Activated CD8-positive, alpha-beta T cell treated with anti-CD3 and anti-CD28 coated beads for 36 hours (primary cell): ENCODE measurements around the gene ZHX3. TPM values are rescaled to one million over a fixed set of nuclear protein-coding genes. Genes with fewer than 3 reads are reported as not detected.

ENCODE experiments used
- ATAC-seq: fragments of 200-7000 bp; cut with Tn5 transposase; one replicate; pipeline ENCODE4 v1.10.0; 2021; ENCODE audit warnings: mild to moderate bottlenecking, moderate library complexity
- CTCF ChIA-PET: fragments of 350-600 bp; sonication (Branson Sonifier 250); formaldehyde crosslinking; loops from one replicate; lab custom pipeline; 2021; ENCODE audit warnings: antibody characterized with exemption; lab: Charles Lee
- POLR2A ChIA-PET: fragments of 350-600 bp; sonication (Branson Sonifier 250); formaldehyde crosslinking; loops from one replicate; lab custom pipeline; 2021; ENCODE audit warnings: antibody characterized with exemption; lab: Charles Lee
- DNase-seq: peaks from one replicate; pipeline ENCODE4 v3.0.0-alpha.2; 2020
- H3K27ac Mint-ChIP-seq: one replicate; pipeline ENCODE4 v1.8.0; 2021; ENCODE audit warnings: mild to moderate bottlenecking, mixed read lengths
- H3K27me3 Mint-ChIP-seq: one replicate; pipeline ENCODE4 v1.8.0; 2021; ENCODE audit warnings: mixed read lengths
- H3K36me3 Mint-ChIP-seq: one replicate; pipeline ENCODE4 v1.8.0; 2021; ENCODE audit warnings: low read depth, mixed read lengths
- H3K4me1 Mint-ChIP-seq: one replicate; pipeline ENCODE4 v1.8.0; 2021; ENCODE audit warnings: low read depth, mixed read lengths
- H3K4me3 Mint-ChIP-seq: one replicate; pipeline ENCODE4 v1.8.0; 2021; ENCODE audit warnings: mild to moderate bottlenecking, moderate library complexity, mixed read lengths
- H3K9me3 Mint-ChIP-seq: one replicate; pipeline ENCODE4 v1.8.0; 2021; ENCODE audit warnings: mixed read lengths
- intact Hi-C: fragments of 100-400 bp; cut with micrococcal nuclease; formaldehyde crosslinking; loops from one replicate; pipeline ENCODE4 v1.10.0; 2022
- total RNA-seq, 2 experiments: library from RNA; stranded (reverse); gene quantifications; one replicate each; pipeline ENCODE4 v1.2.3, GENCODE V29; 2021
- TF ChIP-seq, protein P1 (sequence below): fragments of 200-600 bp; IDR thresholded peaks from one replicate; pipeline ENCODE4 v1.8.0; 2022; ENCODE audit warnings: antibody characterized with exemption, mild to moderate bottlenecking

The ZHX3 gene
- total RNA-seq, 2 experiments from 2014 or later, result 14.1 to 14.2 TPM

DNA sequence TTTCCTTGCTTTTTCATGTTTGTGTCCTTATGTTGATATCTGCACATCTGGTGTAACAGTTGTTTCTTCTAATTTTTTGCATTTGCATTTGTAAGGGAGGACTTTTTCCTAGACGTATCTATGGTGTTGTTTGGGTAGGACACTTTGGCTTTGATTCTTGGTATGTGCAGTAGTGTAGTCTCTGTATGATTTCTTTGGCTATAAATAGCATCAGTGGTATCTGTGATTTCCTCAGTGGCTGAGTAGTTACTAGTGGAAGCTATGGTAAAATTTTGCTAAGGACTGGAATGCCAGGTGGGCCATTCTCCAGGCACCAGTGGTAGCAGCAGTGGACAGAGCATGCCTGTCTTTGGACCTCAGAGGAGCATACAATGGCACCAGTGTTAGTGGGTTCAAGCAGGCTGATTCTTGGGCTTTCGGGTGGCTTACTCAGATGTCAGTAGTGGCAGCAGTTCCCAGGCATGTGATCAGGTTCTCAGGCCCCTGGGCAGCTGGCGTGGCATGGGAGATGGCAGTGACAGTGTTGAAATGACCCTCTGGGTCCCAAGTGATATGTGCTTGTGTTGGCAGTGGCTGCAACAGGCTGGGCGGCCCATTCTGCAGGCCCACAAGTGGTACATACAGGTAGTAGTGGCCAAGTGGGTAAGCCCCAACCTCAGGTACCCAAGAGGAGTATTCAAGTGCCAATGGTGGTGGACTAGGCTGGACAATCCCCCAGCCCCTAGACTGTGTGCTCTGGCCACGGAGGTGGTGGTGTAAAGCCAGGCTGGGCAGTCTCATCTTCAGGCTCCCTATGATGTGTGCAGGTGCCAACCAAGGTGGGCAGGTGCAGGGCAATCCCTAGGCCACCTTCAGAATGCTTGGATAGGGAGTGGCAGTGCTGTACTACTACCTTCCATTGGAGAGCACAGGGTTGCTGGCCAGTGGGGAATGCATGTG is 125.7 kb downstream of the ZHX3 start:
- peaks cover 10% of the 10 kb centered on the region for H3K9me3 Mint-ChIP-seq
- POLR2A ChIA-PET, result interaction anchor here (0.7 to 1.0 kb wide), 2 partner anchors 125 to 136 kb away, joined by 3 to 4 read pairs; no protein-coding TSS in a partner anchor
- H3K4me3 Mint-ChIP-seq, result no peak overlapping the region
- DNase-seq (no peak), ATAC-seq (no peak)
- no peaks in the 10 kb centered on the region for H3K27me3 Mint-ChIP-seq
- CTCF ChIA-PET, result interaction anchor here (1.7 kb wide), 1 partner anchor 19 kb away, joined by 5 read pairs; no protein-coding TSS in a partner anchor
- intact Hi-C loops, result no loop called here
- no peak overlapping the region for H3K27ac Mint-ChIP-seq
- TF ChIP-seq, protein P1, sequence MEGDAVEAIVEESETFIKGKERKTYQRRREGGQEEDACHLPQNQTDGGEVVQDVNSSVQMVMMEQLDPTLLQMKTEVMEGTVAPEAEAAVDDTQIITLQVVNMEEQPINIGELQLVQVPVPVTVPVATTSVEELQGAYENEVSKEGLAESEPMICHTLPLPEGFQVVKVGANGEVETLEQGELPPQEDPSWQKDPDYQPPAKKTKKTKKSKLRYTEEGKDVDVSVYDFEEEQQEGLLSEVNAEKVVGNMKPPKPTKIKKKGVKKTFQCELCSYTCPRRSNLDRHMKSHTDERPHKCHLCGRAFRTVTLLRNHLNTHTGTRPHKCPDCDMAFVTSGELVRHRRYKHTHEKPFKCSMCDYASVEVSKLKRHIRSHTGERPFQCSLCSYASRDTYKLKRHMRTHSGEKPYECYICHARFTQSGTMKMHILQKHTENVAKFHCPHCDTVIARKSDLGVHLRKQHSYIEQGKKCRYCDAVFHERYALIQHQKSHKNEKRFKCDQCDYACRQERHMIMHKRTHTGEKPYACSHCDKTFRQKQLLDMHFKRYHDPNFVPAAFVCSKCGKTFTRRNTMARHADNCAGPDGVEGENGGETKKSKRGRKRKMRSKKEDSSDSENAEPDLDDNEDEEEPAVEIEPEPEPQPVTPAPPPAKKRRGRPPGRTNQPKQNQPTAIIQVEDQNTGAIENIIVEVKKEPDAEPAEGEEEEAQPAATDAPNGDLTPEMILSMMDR, result no peak
- peaks cover 16% of the 10 kb centered on the region for H3K4me1 Mint-ChIP-seq
- H3K36me3 Mint-ChIP-seq, result peaks cover 18% of the 10 kb centered on the region

DNA sequence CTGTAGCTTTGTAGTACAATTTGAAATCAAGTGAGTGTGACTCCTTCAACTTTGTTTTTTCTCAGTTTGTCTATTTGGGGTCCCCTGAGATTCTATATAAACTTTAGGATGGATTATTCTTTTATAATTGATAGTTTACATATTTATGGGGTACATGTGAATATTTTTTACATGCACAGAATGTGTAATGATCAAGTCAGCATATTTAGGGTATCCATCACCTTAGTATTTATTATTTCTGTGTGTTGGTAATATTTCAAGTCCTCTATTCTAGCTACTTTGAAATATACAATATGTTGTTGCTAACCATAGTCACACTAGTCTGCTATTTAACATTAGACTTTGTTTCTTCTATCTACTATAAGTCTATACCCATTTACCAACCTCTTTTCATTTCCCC is 129.9 kb downstream of the ZHX3 start:
- intact Hi-C loops, result no loop called here
- Mint-ChIP-seq H3K27ac (no peak overlapping the region), H3K27me3 (no peaks in the 10 kb centered on the region), H3K9me3 (peaks cover 10% of the 10 kb centered on the region), H3K4me3 (no peak overlapping the region), H3K4me1 (no peaks in the 10 kb centered on the region), H3K36me3 (peaks cover 10% of the 10 kb centered on the region)
- TF ChIP-seq, protein P1, result no peak
- ATAC-seq (no peak), DNase-seq (no peak)
- CTCF ChIA-PET, result interaction anchor here (3.6 kb wide), 1 partner anchor 15 kb away, joined by 21 read pairs; no protein-coding TSS in a partner anchor
- POLR2A ChIA-PET, result no interaction called here

DNA sequence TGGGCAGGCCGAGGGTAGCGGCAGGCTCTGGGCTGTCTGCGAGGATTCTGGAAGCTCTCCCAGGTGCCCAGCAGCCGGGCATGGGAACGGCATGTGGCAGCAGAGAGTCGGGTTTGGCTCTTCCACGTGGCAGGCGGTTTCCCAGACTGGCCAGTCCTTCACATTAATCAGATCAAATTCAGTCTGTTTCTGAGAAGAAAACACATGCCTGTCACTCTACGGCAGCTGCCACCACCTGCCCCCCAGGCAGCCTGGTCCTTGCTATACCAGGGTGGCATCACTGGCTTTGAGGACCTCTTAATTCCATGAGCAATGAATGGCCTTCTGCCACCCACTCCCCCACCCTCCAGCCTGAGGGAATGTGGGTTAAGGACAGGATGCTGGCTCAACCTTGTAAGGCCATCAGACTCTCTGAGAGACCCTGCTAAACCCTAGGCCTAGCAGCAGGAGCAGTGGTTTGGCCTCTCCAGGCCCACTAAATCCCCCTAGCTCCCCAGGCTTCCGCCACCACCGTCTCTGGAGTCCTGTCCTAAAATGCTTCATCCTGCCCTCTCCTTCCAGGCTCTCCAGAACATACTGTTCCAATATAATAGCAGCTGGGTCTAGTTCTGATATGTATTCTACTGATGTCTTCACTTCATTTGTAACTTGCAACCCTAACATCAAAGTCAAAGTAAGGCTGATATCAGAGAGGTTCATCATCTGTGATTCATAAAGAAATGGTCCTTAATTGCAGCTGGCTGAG is 132.3 kb downstream of the ZHX3 start:
- CTCF ChIA-PET, result interaction anchor here (0.6 to 3.6 kb wide), 3 partner anchors 13 to 154 kb away, joined by 3 to 21 read pairs (median 5); no protein-coding TSS in a partner anchor
- TF ChIP-seq, protein P1, result no peak
- POLR2A ChIA-PET, result interaction anchor here (1.2 to 2.3 kb wide), 2 partner anchors 11 to 41 kb away, joined by 4 to 6 read pairs; no protein-coding TSS in a partner anchor
- intact Hi-C loops, result no loop called here
- ATAC-seq, result no peak
- H3K9me3 Mint-ChIP-seq, result peaks cover 3% of the 10 kb centered on the region
- no peak for DNase-seq
- H3K27me3 Mint-ChIP-seq, result no peaks in the 10 kb centered on the region
- no peaks in the 10 kb centered on the region for H3K36me3 Mint-ChIP-seq
- no peak overlapping the region for H3K27ac Mint-ChIP-seq
- H3K4me1 Mint-ChIP-seq, result peaks cover 14% of the 10 kb centered on the region
- no peak overlapping the region for H3K4me3 Mint-ChIP-seq

DNA sequence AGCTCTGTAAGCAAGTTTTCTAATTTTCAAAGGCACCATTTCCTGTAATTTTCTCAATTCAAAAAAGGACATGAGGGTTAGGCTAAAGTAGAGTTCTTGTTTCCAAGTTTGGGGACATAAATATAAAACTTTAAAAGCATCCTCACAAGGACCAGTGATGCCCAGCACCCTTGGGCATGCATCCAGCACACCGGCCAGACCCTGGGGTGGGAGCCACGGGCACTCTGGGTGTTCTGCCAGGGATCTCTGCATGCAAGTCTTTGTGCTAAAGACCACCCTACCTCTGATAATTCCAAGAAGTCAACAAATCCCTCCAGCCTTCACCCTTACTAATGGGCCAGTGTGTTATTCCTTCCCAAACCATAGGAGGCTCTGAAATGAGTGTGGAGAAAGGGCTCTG is 133.7 kb downstream of the ZHX3 start:
- TF ChIP-seq, protein P1, result no peak
- Mint-ChIP-seq H3K9me3 (no peaks in the 10 kb centered on the region), H3K27me3 (no peaks in the 10 kb centered on the region), H3K4me3 (no peak overlapping the region), H3K36me3 (no peaks in the 10 kb centered on the region), H3K27ac (no peak overlapping the region), H3K4me1 (peaks cover 14% of the 10 kb centered on the region)
- no peak for ATAC-seq
- POLR2A ChIA-PET, result interaction anchor here (0.6 to 2.3 kb wide), 3 partner anchors 12 to 121 kb away, joined by 3 to 6 read pairs (median 4); no protein-coding TSS in a partner anchor
- CTCF ChIA-PET, result interaction anchor here (3.7 kb wide), 1 partner anchor 11 kb away, joined by 17 read pairs; no protein-coding TSS in a partner anchor
- intact Hi-C loops, result no loop called here
- DNase-seq, result no peak
